NCI-H524 treated with DMSO at 0.1 percent for 48 hours (cell line): ENCODE results near the gene INSIG1.

ENCODE experiments used
- DNase-seq: peaks from one replicate; lab custom pipeline; 2025; lab: John Stamatoyannopoulos, UW

The INSIG1 gene

DNA sequence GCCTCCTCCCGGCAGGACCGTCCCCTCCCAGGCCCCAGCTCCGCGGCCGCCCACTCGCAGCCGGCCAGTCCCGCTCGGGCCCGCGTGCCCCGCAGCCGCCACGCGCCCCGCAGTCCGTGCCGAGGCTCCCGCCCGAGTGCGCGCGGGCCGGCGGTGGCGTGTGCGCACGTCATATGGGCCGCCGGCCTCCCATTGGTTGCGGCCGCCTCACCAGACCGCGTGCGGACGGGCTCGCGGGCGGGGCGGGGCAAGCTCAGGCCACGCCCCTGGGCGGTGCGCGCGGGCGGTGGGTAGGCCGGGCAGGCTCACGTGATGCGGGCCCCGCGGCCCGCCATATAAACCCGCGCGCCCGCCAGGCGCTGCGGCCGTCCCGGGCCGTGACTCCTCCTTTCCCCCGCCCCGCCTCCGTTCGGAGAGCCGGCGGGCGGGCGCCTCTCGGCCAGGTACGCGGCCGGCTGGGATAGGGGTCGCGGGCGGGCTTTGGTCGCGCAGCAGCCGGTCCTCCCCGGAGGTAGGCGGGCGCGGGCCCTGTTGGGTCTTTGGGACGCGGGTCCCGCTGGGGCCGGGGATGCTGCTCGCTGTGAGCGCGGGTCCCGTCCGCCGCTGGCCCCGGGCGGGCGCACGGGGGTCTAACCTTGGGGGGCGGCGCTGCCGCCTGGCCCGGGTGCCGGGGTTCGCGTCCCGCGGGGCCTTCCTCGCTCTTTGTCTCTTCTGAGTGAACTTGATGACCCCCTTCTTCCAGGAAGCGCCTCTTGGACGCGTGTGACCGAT, at the start of gene INSIG1:
Gene INSIG1 (plus strand): TSS at position 362 of the 771 bp plus-strand sequence. CDS start 408 bp downstream, at position 770.
- peak; percentile 35 for DNase-seq

DNA sequence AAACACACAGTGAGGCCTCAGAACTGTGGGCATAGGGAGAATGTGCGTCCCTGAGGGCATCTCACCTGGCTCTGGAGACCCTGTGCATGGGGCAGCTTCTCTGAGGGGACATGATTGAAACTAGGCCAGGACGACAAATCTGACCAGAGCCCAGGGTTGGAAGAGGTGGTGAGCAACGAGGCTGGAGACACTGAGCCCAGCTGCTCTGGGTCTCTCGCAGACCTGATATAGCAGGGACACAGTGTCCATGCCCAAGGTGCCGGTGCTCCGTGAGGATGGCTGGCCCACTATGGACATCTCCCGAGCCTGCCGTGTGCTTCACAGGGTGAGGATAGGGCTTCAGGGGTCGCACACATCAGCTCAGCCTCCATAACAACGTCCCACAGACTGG, 49.3 kb upstream of the INSIG1 start:
- DNase-seq = no peak

GRCh38 chr7:155251831-155252230, 45.8 kb upstream of the INSIG1 start:
- DNase-seq = no peak

GRCh38 chr7:155252444-155252887, 45.2 kb upstream of the INSIG1 start:
- DNase-seq = no peak

DNA sequence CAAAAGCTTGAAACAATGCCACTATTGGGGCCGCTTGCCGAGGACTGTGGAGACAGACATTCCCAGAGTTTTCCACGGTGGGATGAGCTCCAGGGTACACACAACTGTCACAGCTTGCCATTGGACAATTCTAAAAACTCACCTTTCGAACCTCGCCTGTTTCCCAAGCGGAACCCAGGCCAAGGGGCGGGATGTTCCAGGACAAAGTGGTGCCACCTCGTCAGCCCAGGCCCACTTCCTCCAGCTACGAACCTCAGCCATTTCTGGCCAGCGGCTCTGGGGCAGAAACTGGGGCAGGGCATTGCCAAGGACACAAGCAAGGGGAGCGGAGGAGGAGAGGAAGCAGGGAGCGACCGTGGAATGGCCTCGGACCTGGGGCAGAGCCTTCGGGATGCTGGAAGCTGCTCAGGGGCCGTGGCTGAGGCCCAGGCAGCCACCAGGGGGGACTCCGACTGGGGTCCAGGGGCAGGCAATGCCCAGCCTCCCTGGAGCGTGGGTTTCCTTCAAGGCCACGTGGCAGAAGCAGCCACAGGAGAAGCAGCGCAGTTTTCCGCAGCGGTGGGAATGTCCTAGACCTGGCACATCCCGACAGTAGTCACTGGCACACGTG, 44.7 kb upstream of the INSIG1 start:
- no peak for DNase-seq

DNA sequence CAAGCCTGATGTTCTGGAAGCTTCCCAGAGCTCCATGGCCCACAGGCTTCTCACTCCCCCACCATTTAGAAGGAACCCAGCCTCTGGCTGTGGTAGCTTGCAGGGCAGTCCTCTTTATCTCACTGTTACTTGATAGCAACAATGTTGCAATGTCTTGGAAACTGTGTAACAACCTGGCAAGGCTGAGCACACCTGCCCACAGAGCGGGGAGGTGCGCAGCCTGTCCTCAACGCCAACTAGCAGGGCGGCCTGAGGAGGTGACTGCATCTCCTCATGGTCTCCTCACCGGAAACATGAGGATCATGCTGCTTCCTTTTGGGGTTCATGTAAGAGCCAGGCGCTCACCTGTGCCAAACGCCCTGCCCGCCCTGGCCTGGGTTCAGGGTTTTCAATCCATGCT, 43.7 kb upstream of the INSIG1 start:
- DNase-seq = no peak

DNA sequence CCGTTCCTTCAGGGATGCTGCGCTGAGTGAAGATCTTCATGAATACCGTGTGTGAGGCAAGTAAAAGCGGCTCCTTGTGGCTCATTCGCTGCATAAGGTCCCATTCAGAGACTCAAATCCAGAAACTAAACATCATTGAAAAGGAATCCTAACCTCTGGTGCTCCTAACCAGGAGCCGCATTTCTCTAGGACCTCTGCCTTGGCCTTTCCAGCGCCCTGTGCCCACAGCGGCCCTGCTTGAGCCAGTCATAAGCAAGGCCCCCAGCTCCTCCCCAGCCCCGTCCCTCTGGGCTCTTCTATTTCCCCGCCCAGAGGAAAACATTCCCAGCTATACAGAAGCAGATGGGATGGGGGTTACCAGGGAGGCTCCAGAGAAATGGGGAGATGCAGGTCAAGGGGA, 42.6 kb upstream of the INSIG1 start:
- no peak for DNase-seq

DNA sequence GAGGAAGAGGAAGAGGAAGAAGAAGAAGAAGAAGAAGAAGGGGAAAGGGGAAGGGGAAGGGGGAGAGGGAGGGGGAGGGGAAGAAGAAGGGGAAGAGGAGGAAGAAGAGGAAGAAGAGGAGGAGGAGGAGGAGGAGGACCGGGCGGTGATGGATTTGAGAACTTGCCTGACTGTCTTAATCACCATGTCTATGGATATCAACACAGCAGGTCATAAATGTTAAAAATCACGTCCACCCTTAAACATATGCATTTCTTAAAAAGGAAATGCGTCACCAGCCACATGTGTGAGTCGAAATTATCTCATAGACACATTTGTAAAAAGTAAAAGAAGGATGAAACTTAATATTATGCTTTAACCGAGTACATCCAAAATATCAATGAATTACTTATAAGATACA, 42.1 kb upstream of the INSIG1 start:
- DNase-seq = no peak

DNA sequence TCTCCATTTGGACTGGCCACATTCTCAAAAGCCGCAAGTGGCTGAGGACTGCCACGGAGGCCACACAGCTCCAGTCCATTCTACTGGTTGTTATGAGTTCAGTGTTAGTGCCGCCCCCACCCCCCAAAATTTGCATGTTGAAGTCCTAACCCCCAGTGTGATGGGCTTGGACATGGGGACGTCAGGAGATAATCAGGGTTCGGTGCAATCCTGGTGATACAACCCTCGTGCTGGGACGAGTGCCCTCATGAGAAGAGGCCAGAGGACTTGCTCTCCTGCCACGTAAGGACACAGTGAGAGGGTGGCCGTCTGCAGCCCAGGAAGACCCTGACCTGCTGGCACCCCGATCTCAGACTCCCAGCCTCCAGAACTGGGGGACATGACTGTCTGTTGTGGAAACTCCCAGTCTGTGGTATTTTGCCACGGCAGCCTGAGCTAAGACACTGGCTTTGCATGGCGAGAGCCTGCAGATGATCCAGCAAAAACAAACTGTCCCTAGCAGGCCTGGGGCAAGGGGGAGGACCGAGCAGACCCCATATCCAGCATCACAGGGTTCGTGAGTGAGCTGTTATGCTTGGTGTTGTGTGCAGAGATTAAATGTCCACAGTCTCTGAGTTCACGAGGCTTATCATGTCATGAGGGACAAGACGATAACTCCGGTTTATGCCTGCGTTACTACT, 41.5 kb upstream of the INSIG1 start:
- DNase-seq = no peak

- DNase-seq = no peak
These were observed 40.8 kb upstream of the INSIG1 start for GRCh38 chr7:155256761-155257481.

DNA sequence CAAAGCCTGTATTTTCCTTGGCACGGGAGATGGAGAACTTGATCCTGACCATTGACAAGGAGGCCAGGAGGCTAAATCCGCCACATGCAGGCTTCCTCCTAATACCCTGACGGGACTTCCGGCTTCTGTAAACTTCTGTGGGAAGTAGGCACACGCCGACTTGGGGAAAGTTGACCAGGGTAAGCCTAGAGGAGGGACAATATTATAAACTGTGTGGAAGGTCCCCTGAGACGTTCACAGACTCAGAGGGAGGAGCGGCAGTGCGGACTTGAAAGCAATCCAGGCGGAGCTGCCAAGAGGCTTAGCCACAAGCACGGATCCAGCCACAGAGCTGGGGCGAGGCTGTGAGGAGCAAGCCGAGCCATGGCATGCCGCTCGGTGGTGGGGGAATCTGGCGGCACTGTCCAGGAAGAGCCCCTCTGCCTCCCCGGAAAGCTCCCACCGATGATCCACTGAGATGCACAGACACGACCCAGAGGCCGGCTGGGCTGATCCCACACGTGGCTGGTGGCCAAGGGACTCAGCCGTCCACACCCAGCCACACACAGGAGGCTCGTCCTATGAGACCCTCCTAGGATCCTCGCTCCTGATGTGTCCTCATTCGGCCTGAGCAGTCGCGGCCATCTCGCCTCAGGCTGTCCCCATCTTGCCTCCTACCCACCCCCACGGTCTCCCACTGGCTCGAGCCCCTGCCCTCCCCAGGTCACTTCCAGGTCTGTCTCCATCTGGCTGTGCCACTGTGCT, 40.0 kb upstream of the INSIG1 start:
- no peak for DNase-seq

DNA sequence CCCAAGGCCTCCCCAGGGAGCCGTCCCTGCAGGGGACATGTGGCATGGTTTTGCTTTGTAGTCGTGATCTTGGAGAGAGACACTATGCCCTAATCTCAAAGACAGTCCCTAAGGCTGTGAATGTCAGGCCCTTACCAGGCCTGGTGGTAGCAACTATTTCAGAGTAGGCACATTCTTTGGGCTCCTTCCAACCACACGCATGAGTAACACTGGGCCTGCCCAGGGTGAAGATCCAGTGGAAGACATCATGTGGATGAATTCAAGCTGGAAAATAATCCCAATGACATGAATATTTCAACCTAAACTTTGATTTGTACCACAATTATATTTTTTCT, 39.5 kb upstream of the INSIG1 start:
- DNase-seq = no peak

- no peak for DNase-seq
These were observed 37.7 kb upstream of the INSIG1 start for GRCh38 chr7:155259866-155260497.

GRCh38 chr7:155260498-155260872, 37.2 kb upstream of the INSIG1 start:
- DNase-seq = no peak

GRCh38 chr7:155261031-155261985, 36.4 kb upstream of the INSIG1 start:
- no peak for DNase-seq

DNA sequence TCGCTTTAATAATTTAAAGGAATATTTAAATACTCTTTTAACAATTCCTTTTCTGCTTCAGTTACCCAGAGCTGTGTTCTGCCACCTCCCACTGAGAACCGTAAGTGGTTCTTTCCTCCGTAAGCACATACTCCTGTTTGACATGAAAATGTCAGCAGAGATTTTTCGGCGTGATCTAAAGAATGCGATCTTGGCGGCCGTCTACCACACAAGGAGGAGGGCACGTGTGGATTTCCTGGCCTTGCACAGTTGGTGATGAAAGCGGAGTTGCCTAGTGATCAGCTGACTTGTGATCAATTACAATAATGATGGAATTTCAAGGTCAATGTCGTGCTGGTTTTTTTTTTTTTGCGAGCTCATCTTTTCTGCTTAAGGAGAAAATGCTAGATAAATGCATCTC, 35.6 kb upstream of the INSIG1 start:
- DNase-seq = no peak

GRCh38 chr7:155263051-155263450, 34.6 kb upstream of the INSIG1 start:
- no peak for DNase-seq

DNA sequence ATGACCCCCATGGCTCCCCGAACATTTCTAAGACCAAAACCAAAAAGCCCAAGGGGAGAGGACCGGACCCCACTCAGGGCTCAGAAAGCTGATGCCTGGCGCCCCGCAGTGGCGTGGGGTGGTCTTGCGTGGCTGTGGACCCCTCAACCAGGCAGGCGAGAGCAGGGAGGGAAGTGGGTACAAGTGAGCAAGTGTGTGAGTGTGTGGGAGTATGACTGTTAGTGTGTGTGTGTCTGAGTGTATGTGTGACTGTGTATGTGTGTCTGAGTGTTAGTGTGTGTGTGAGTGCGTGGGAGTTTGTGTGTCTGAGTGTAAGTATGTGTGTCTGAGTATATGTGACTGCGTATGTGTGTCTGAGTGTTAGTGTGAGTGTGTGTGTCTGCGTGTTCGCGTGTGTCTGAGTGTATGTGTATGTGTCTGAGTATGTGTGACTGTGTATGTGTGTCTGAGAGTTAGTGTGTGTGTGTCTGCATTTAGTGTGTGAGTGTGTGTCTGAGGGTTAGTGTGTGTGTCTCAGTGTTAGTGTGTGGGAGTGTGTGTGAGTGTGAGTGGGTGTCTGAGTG, 34.0 kb upstream of the INSIG1 start:
- DNase-seq = no peak

- no peak for DNase-seq
These were observed 32.5 kb upstream of the INSIG1 start for GRCh38 chr7:155265144-155265543.

DNA sequence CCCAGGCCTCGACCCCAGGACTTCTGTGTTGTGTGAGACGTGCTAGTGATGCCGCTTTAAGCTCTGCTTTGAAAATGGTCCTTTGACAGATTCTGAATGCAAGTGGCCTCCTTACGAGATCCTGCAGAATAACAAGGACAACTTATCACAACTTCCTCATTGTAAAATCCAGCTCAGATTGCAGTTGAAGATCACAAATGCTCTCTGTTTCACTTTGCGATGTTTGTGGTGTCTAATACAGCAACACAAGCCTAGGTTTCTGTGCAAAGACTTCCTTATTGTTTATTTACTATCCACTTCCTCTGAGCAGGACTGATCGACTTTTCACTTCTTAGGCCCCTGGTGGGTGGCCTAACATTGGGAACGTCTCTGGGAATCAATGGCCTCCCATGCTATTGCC, 31.7 kb upstream of the INSIG1 start:
- no peak for DNase-seq
